ENCODE data around the gene TICAM2.
A peak's percentile ranks its signal among the peaks of the same experiment; 100 is the strongest.

The TICAM2 gene

DNA sequence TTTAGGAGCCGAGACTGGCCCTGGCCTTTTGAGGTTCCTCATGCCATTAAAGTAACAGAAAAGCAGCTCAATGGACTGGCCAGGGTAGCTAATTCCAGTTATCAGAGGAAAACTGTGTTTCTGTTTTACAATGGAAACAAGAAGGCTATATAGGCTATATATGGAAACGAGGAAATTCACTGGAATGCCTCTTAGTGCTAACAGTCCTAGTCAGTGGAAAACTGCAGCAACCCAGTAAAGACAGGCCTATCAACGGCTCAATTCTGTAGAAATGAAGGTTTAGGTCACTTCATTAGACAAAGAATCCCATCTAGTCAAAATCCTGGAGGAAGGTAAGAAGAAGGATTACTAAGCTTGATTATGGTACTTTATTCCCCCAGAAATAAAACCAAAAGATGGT lies 3.2 kb upstream of the TICAM2 start:
- no peak for FAIRE-seq

GRCh38 chr5:115602591-115603125 lies 379 bp upstream of the TICAM2 start:
- FAIRE-seq = no peak

DNA sequence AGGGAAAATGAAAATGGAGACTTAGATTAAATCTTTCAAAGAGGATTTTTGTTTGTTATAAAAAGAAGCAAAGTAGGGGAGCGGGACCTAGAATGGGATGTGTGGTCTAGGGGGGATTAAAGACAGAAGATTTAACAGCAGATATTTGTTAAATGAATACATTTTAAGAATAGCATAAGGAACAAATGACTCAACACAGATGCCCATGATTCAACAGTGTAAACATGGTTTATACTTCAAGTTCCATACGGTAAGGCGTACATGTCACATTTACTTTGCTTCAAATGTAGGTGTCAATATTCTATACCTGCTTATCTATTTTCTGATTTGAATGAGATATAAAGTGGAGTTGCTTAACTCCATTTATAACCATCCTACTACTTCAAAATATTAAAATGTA lies 1.5 kb downstream of the TICAM2 start:
- no peak for FAIRE-seq

DNA sequence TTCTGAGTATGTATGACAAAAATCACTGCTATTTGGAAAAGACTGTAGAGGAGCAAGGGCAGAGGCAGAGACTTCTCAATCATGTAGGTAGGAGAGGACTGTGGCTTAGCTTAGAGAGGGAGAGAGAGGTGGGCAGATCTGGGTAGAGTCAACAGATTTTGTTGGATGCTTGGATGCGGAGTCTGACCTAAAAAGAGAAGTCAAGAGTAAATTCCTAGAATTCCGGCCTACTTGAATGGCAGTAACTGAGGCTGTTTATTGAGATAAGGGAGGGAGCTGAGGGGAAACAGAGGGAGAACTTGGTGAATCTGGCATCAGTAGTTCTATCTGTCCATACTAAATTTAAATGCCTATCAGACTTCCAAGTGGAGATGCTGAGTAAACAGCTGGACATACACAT lies 2.4 kb downstream of the TICAM2 start:
- no peak for FAIRE-seq

DNA sequence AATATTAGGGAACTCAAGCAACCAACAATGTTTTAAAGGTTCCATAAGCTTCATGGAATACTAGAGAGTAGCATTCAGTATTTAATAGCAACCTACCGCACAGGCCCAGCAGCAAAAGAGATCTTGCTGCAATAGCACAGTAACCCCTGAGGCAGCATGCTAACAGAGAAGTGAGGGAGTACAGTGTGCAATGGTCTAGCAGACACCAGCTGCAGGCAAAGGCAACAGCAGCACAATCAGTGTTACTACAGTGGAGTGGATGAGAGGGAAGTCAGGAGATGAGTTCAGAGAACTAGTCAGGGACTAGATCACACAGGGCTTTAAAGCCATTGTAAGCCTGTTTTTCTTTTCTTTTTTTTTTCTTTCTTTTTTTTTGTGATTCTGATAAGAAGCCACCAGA lies 2.8 kb downstream of the TICAM2 start:
- FAIRE-seq = no peak

GRCh38 chr5:115594128-115595047 lies 7.9 kb downstream of the TICAM2 start:
- FAIRE-seq = no peak

- no peak for FAIRE-seq
Observed at GRCh38 chr5:115589043-115589442, 13.2 kb downstream of the TICAM2 start.

DNA sequence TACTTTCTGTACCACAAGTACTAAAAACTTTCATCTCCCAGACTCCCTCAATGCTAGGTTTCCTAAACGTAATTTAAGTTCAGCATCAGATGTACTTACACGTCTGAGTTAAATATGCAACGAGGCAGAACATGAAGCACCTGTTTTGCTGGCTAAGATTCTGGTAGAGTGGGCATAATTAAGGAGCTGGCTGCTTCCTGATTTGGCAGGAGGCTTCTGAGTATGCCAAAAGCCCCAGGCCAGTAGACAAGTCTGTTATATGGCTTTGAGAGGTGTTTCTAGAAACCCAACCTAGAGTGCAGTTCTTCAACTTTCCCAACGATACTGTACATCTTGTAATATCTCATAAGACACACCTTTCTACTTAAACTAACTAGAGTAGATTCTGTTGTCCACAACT lies 13.6 kb downstream of the TICAM2 start:
- FAIRE-seq = no peak

DNA sequence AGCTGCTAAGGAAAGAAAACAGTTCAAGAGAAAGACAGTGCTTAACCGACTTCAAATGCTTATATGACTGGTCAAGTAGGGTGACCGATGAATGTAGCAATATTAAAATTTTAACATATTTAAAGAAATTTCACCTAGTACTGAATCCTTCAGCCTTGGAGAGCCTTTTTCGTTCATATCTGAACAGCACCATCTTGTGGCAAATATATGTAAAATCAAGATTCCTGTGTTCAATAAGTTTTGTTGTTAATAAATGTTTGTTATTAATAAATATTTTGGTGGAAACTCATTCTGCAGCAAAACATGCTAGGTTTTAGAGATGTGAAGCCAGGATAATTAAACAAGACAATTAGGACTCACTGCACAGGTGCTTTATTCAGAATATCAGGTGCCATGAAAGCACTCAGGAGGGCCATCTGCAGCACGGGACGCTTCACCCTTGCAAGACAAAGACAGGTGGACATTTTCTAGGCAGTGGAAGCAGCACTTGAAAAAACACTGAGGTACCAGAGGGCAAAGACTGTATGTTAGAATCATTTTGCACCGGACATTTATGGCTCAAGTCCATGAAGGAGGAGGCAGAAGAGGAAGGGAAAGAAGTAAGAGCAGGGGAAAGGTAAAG lies 15.6 kb downstream of the TICAM2 start:
- peak; percentile 63 for FAIRE-seq

DNA sequence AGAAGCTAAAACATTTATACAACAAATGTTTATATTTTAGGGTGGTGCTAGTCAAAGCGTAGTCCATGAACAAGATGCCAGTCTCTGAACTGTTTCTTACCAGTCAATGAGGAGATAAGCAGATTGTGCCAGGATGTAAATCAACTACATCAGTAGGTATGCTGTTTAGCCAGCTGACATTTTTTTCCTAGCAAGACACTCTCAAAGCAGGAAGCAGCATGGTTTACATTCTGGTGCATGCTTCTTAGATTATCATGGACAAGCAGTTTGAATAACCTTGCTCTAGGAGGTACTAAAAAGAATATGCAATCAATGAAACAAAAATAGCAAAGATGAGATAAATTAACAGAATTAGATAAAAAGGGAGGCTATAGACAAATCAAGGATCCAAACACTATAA lies 17.0 kb downstream of the TICAM2 start:
- FAIRE-seq = no peak

GRCh38 chr5:115584501-115584900 lies 17.8 kb downstream of the TICAM2 start:
- FAIRE-seq = no peak

- no peak for FAIRE-seq
Observed at GRCh38 chr5:115583474-115583873, 18.8 kb downstream of the TICAM2 start.

DNA sequence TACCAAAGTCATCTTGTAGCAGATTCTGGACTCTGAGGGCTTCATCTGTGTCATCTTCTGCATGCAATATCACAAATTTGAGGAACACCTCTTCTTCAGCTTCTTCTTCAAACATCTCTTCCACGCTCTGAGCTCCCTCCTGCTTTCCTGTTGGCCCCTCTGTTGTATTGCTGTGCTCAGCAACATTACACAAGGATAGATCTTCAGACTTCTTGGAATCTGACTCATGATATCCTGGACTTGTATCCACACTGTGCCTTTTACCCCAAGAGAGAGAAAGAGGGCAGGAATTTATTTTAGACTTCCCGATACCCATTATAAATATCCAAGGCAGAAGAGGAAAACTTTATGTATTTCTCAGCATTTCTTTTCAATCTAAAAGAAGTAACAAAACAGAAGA lies 21.3 kb downstream of the TICAM2 start:
- no peak for FAIRE-seq

DNA sequence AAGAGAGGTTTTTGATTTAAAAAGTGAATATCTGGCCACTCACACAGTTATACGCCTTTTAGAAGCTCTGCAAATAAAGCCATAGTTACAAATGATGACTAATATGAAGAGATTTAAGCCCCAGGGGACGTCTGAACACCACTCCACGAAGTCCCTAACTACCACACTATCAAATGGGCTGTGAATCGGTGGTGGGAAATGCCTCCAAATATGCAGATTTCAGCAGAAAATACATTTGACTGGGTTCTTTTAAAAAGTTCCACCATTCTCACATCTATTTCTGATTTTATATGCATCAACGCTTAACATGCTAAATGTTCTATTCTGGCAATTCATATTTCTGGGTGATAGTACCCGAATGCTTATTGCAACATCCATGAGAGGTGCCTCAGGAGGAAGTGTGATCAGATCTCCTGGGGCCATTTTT lies 22.5 kb downstream of the TICAM2 start:
- FAIRE-seq = no peak

GRCh38 chr5:115579216-115579615 lies 23.1 kb downstream of the TICAM2 start:
- no peak for FAIRE-seq

GRCh38 chr5:115578657-115579056 lies 23.6 kb downstream of the TICAM2 start:
- FAIRE-seq = no peak

DNA sequence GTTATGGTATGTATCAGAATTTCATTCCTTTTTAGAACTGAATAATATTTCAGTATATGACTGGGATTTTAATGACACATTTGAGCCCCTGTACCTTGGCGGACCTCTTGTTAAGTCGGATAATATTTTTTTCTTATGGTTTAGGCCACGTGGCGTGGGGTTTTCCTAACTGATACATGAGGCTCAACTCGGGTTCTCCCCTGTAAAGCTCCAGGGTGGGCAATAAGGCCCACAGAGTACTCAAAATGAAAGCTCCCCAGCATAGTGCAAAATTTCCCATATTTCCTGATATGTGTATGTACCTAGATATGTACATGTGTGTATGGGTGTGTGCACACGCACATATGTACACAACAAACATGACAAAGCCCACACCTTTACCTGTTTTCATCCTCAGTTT lies 24.5 kb downstream of the TICAM2 start:
- no peak for FAIRE-seq

- FAIRE-seq = no peak
Observed at GRCh38 chr5:115577329-115577728, 24.9 kb downstream of the TICAM2 start.

GRCh38 chr5:115575167-115576070 lies 26.9 kb downstream of the TICAM2 start:
- no peak for FAIRE-seq

DNA sequence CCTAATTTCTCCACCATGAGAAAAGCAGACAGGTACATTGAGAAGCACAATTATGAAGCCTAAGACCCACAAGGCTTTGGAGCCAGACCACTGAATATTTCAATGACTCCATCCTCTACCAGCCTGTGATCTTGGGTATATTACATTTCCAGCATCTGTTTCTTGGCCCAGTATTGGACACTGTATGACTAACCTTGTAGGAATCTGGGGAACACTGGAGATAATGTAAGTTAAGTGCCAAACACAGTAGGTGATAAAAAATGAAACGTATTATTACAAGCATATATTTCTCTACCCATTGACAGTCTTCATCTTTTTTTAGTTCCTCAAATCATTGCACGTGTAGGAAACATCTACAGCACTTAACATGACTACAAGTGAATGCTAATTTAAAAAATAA lies 29.1 kb downstream of the TICAM2 start:
- FAIRE-seq = no peak

GRCh38 chr5:115571441-115571878 lies 30.8 kb downstream of the TICAM2 start:
- FAIRE-seq = no peak

GRCh38 chr5:115568668-115569067 lies 33.6 kb downstream of the TICAM2 start:
- FAIRE-seq = no peak

DNA sequence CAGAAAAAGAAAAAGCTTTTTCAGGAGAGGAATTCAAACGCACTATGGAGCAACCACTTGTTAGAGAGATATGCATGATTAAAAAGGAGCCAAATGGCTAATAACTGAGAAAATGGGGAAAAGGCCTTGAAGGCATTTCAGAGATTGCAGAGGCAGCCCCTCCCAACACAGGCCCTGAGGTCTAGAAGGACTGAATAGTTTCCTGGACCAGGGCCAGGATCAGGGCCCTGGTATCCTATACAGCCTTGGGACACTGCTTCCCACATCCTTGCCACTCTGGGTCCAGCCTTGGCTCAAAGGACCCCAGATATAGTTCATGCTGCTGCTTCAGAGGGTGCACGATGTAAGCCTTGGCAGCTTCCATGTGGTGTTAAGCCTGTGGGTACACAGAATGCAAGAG lies 37.0 kb downstream of the TICAM2 start:
- FAIRE-seq = no peak

Data from endometrium (tissue), 2 donors.